Activated T-cell treated with anti-CD3 and anti-CD28 coated beads, Interleukin-2, amount 50 U/mL, for 48 hours (primary cell): Measurements from ENCODE around the gene MAMDC4.
"Not testable (repeated sequence)": the region's sequence is repeated elsewhere in the genome, so short reads cannot be mapped to it uniquely, and the experiment has no call there.

ENCODE experiments used
- DNase-seq, 2 experiments: peaks; one replicate each; pipeline ENCODE4 v3.0.0-alpha.2; 2020

Gene MAMDC4

DNA sequence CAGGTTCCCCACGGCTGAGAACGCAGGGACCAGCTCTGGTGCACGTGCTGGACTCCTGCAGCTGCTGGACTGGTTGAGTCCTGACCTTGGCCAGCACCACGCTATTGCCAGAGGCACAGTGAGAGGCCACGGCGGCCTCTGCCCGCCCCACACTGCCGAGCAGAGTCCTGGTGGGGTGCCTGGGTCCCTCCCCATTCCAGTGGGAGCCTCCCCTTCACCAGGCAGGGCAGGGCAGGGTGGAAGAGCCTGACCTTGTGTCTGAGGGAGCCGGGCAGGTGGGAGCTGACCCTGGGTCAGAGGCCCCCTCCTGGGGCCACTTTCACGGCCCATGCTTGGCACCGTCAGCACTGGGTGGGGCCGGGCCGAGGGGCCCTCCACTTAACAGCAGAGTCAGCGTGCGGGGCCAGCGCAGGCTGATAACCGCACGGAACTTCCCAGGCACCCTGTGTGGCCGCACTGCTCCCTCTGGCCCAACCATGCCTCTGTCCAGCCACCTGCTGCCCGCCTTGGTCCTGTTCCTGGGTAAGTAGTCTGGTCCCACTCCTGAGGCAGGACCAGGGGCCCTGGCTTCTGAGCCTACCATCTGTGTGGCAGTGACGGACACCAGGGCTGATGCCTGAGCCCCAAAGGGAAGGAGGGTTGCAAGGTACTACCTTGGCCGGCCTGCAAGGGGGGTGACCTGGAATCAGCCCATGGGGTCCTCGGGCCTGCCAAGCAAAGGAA, at the start of gene MAMDC4:
Gene MAMDC4, plus strand, starts transcription at position 406 of the 723 bp plus-strand sequence. Its CDS starts 71 bp downstream, at position 477.
- no peak for DNase-seq

DNA sequence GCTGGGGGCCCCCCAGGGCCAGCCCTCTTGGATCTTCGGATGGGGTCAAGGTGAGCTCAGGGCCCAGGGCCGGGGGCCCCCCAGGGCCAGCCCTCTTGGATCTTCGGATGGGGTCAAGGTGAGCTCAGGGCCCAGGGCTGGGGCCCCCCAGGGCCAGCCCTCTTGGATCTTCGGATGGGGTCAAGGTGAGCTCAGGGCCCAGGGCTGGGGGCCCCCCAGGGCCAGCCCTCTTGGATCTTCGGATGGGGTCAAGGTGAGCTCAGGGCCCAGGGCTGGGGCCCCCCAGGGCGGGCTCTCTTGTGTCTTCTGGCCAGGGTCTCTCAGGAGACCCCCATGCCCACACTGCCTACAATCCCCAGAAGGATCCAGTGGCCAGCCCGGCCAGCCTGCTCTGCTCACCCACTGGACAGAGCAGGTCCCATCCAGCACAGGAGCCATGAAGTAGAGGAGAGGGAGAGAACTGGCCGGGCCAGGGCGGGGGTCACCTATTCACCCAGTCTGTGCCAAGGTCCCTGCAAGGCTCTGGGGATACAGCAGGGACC, 49.1 kb upstream of the MAMDC4 start:
- DNase-seq: not testable (repeated sequence)

DNA sequence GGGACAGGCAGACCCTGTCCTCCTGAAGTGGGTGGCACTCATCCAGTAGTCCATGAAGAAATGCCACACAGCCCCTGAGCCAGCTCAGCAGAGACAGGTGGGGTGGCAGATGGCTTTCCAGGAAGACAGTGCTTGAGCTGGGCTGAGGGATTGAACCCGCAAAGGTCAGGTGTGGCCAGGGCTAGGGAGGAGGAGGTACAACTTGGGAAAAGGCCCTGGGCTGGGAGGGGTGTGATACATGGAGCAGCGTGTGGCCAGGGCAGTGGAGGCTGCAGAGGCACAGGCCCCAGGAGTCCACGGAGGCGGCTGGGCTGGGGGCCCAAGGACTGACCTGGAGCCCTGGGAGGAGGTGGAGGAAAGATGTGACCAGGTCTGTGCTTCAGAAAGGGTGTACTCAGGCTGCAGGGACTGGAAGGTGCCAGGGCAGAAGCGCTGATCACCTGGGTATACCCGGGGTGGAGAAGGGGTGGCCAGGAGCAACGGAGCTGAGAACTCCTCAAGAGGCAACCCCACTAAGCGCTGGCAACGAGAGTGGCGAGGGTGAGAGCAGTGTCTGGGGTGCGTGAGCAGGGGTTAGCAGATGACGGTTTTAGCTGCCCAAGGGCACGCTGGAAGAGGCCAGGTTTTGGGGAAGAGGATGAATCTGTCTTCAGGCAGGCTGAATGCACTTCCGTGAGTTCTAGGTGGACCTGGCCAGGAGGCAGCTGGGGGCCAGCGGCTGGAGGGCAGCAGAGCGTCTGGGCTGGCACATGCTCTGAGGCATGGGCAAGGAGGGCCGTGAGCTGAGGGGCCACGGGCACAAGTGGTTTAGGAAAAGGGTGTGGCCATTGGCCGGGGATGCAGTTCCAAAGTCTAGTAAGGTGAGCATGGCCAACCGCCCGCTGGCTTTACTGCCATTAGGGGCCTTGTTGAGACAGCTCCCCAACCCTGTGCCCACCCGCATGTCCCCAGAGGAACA, 48.3 kb upstream of the MAMDC4 start:
- DNase-seq: no peak

DNA sequence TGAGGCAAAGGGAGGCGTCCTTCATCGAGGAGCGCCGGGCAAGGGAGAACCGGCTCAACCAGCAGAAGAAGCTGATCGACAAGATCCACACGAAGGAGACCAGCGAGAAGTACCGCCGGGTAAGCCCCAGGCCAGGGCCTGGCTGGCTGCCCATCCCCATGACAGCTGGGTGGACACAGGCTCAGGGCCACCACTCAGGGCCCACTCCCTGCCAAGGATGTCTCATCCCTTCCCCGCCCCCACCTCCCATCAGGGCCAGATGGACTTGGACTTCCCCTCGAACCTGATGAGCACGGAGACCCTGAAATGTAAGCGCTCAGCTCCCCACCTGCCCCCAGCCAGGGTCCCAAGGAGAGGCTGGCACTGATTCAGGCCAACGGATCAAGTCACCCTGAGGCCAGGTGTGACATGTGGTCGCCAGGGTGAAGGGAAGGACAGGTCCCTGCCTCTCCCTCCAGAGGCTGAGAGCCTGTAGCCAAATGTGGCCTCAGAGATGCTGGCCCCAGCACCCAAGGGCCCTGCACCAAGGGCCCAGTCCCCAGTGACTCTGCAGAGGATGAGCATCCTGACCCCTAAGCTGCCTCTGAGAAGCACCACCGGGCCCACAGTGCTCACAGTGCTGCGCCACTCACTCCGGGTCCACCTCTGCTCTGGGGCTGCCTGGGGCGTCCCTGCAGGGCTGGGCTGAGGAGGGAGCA, 47.5 kb upstream of the MAMDC4 start:
- DNase-seq: no peak

DNA sequence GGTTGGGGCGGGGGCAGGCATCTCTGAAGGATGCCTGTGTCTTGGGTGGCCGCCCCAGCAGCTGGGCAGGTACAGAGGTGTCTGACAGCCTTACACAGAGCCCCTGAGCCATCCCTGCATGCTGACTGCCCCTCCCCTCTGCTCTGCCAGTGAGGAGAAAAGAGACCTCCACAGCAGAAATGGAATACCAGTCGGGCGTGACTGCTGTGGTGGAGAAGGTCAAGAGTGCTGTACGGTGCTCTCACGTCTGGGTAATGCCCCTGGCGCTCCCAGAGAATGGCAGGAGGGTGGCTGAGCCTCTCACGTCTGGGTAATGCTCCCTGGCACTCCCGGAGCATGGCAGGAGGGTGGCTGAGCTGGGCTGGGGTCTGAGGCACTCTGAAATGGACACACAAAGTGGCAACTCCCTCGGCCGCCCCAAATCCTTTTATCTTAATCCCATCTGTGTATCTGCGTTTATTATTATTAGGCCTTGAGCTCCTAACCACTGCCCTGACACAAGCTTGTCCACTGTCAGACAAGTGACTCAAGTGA, 46.9 kb upstream of the MAMDC4 start:
- DNase-seq: no peak

DNA sequence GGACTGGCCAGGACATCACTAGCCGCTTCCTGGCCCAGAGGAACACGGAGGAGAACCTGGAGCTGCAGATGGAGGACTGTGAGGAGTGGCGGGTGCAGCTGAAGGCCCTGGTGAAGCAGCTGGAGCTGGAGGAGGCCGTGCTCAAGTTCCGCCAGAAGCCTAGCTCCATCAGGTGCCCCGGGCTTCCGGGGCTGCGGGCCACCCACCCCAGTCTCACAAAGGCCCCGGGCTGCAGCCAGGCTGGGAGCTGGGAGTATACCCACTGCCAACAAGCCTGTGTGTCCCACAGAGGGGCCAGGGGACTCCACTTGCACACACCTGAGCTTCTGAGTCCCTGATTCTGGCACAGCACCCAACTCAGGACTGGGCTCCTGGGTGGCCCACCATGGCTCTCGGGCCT, 46.1 kb upstream of the MAMDC4 start:
- DNase-seq: no peak

DNA sequence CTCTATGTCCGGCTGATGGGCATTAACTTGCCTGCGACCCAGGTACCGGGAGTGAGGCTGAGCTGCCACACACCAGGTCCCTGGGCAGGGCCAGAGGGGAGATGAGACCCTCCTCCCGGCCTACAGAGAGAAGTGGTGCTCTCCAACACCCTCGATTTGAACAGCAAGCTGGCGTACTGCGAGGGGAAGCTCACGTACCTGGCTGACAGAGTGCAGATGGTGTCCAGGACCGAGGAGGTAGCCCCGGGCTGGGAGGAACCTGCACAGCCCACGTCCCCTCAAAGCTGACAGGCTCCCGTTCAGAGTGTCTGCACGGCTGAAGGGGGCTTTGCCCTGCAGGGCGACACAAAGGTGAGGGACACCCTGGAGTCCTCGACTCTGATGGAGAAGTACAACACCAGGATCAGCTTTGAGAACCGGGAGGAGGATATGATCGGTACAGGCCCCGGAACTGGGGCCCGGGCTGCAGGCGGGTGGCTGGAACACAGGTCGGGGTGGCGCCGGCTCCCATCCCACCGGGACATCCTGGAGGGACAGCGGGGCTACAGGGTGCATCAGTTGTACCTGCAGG, 45.4 kb upstream of the MAMDC4 start:
- DNase-seq: no peak

DNA sequence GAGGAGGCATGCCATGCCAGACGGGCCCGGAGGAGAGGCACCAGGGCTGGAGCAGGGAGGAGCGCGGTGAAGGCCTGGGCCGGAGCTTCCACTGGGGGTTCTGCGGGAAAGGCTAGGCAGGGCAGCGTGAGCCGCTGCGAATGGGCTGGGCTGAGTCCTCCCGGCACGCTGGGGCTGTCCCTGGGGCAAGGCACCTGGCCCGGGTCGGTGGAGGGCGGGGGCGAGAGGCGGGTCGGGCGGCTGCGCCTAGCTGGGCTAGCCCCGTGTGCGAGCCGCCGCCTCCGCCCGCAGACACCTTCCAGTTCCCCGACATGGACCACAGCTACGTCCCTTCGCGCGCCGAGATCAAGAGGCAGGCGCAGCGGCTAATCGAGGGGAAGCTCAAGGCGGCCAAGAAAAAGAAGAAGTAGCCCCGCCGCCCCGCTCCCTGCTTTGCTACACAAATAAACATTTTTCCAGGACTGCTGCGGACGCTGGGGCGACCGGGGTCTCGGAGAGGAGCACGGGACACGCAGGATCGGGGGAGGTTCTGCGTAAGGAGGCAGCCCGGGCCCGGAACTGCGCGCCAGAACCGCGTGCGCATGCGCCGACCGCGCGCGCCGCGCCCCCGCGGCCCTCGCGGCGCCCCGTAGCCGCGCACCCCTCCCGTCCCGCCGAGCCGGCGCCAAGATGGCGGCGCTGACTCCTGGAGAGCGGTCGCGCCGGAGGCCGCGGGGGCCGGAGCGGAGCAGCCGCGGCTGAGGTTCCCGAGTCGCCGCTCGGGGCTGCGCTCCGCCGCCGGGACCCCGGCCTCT, 44.7 kb upstream of the MAMDC4 start, which contains the start of gene RABL6:
Gene RABL6, plus strand, starts transcription at position 668 of the 794 bp plus-strand sequence. CDS start 249 bp downstream, outside the sequence.
- peak; percentile 85 to 89 for DNase-seq

DNA sequence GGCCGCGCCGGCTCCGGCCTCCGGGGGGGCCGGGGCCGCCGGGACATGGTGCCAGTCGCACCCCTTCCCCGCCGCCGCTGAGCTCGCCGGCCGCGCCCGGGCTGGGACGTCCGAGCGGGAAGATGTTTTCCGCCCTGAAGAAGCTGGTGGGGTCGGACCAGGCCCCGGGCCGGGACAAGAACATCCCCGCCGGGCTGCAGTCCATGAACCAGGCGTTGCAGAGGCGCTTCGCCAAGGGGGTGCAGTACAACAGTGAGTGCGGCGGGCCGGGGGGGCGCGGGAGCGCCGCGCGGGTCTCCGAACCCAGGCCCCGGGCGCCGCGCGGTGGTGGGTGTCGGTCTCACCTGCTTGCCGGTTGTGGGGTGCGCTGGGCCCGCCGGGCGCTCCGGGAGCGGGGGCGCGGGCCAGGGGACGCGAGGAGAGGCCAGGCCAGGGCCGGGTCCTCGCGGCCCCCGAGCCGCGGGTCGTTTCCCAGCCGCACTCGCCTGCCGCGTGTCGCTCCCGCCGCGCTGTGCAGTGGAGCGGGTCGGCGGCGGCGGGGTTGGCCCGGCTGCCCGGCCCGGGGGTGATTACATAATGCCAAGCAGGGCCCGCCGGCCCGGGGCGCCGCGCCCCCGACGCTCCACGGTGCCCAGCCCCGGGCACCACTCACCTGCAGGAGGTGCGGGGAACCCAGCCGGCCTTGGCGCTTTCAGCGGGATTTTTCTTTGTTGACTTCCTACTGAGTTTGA, 43.9 kb upstream of the MAMDC4 start:
- DNase-seq: peak; percentile 58 to 64

DNA sequence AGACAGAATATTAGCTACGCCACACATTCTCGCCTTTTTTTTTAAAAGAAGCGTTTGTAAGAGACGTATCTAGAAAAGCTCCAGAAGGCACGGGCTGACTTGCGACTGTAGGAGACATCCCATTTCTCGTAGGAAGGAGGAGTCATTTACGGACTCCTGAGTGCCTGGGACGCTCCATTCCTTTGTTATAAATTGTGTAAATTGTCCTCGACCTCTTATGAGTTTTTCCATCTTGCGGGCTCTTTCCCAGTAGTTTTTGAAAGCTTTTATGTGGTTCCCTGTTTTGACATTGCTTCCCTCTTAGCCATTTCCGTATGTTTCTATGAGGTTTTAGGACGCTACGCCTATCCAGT, 43.4 kb upstream of the MAMDC4 start:
- DNase-seq: no peak

DNA sequence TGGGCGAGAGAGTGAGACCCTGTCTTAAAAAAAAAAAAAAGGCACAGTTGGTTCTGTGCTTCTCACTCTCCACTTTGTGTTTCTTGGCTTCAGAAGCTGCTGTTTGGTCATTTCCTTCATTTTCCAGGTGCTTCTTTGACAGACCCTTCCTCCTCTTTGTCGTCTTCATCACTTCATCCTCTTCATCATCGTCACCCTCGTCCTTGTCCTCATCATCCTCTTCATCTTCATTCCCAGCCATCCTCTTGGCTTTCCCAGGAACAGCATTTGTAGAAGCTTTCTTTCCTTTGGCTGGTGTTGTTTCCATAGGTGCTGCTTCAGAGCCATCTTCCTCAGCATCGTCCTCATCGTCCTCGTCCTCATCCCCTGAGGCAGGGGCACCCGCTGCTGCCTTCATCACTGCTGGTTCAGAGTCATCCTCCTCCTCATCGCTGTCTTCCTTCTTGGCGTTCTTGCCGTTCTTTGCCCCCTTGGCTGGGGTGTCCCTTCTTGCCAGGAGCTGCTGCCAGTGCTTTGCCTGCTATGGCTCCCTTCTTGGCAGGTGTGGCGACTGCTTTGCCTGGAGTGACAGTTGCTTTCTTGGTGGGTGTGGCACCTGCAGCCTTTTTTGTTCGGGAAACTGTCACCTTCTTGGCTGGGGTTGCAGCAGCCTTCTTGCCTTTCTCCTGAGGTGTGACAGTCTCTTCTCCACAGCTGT, 37.3 kb upstream of the MAMDC4 start:
- DNase-seq: no peak

DNA sequence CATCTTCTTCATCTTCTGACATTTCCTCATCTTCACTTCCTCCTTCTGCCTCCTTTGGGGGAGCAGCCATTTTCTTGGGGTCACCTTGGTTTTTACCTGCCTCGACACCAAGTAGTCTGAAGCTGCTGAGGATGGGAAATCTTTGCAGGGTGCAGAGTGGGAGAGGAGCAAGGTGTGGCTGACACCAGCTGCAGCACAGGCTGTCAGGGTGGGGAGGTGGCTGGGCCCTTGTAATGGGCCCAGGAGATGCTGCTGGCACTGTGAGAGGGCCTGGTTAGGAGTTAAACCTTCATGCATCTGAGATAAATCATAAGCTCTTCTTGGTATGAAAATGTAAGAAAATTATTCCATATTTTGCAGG, 36.7 kb upstream of the MAMDC4 start:
- DNase-seq: no peak

DNA sequence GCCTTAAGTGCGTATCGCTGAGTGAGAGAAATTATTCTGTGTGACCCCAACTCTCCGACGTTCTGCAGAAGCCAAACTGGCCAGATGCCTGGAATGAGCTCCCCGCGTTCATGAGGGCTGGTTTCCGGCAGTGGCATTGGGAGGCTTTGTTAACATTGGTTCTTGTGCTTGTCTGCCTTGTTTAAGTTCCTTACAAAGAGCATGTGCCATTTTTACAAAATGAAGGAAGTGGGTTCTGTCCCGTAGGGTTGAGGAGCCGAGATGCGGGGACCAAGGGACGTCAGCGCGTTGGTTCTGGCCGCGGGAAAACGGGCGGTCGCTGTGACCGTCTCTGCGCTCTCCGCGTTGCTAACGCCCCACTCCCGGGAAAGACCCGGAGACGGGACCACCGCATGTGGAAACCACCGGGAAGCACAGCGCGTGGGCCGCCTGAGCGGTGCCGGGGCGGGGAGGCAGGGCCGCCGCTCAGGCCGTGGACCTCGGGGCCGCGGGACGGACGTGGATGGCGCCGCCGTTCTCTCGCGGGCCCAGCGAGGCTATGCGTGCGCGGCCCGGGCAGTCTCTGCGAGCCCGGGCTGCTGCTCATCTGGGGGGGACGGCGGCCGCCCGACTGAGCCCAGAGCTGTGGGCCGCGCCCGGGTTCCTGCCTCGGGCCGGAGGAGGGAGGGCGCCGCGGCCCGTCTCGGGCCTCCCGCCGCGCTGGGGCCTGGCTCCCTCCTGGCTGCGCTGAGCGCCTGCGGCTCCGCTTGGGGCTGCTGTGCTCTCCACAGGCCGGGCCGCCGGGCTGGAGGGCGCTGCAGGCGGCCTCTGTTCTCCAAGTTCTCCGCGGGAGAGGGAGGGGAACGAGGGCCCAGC, 30.9 kb upstream of the MAMDC4 start:
- no peak for DNase-seq

DNA sequence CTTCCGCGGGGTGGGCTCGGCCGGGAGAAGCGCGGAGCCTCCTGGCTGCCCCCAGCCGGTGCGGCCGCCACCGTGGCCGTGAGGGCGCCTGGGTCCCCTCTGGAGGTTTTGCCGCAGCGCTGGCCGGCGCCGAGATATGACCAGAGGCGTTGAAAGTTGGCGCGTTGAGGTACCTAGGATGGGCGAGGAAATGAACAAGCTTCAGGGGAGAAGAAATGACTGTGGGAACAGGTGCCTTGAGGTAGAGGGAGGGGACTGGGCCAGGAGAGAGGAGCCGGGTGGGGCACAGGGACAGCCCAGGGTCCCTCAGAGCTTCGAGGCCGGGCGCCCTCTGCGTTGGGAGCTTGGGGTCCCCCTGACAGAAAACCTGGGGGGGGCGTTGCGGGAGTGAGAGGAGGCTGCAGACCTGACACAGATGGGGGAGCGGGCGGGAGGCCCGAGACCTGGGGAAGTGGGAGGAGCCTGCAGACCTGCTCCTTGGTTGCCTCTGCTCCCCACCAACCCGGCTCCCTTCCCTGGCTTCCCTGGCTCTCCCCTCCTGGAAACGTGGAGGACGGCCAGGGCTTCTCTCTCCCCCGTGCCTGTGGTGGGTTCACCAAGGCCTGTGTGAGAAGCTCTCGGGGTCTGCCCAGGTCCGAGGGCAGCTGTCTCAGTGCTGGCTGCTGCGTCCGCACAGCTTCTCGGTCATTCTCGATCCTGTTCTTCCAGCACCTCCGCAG, 30.2 kb upstream of the MAMDC4 start:
- no peak for DNase-seq

DNA sequence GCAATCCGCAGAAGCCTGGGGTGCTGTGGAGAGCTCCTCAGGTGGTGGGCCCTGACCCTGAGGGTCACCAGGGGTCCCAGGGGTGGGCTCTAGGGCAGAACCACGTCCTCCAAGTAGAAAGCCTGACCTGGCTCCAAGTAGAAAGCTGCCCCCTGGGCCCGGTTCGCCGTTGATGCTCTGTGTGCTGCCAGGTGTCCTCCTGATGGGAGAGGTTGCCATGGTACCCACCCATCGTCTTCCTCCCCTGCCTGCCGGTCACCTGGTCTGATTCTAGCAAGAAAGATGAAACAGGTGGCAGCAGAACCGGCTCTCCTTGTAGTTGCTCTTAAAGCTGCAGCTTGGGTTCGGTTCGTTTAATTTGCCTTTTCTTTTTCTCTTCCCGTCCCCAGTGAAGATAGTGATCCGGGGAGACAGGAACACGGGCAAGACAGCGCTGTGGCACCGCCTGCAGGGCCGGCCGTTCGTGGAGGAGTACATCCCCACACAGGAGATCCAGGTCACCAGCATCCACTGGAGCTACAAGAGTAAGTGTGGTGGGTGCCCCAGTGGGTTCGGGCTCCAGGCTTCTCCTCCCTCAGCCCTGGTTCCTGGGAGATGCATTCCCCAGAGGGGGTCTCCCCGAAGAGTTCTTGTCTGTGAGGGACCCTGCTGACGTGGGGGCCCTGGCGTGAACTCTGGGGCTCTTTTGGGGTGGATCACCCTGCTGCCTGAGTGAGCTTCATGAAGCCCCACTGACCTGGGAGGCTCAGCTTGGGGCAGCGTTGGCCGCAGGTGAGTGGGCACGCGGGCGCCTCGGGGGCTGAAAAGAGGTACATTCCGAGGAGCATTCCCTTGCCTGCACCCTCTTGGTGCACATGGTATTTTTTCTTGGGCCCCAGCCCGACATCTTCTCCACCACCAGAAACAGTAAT, 28.8 kb upstream of the MAMDC4 start:
- DNase-seq: no peak

DNA sequence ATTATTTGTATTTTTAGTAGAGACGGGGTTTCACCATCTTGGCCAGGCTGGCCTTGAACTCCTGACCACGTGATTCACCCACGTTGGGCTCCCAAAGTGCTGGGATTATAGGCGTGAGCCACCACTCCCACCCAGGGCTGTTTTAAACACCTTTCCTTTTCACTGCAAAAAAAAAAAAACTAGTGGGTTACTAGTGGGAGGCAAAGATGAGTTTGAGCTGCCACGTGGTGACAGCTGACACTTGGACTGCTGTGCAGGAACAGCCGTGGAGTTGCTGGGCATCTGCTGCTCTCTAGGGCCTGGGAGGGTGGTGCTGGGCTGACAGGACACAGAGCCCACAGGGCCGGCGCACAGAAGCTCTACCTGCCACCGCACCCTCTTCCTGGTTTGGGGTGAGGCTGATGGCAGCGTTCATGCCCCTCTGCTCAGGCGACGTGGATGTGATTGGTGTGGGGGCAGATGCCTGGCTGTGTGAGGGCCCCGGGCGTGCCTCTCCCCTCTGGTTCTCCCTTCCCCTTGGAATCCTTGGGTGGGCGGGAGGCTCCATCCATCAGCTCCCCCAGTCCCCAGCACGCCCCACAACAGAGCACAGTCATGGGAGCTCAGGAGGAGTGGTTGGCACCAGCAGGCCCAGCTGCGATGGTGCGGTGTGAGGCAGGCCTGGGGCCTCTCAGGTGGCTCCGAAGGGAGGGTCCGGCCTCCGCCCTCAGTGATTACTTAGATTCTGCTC, 27.5 kb upstream of the MAMDC4 start:
- DNase-seq: no peak
